ENCODE measurements around the gene MCM9. TPM values are rescaled to one million over a fixed set of nuclear protein-coding genes. Genes with fewer than 3 reads are reported as not detected.
A peak's percentile ranks its signal among the peaks of the same experiment; 100 is the strongest.

MCM9 gene
- total and polyA plus RNA-seq, 3 donors from 2014 or later: 14.0 to 25.1 (median 19.2) TPM

DNA sequence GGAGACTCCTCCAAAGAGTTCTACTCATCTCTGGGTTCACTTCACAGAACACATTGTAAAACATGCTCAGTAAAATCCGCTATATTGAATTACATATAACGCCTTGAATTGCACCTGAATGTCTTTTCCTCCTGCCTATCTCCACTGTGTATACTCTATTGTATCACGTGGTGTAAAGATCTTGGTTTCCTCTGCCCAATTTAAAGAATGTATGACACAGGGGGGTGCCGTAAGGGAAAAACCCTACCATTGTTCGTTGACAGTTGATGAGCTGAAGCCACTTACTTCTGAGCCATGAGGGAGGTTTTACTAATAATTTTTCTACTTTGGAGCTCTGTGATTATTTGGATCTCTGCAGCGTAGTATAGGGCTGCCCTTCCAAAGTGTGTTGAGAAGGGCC lies 35.0 kb downstream of the MCM9 start:
- WGBS, 2 donors: 83 to 88% methylated on average over 6 of the region's 6 CpGs
- Histone ChIP-seq H3K4me1 (no peaks in the 10 kb centered on the region), H3K9me3 (no peaks in the 10 kb centered on the region), H3K36me3 (ENCODE audit: low read depth, missing control alignments) (no peaks in the 10 kb centered on the region), H3K27me3 (no peaks in the 10 kb centered on the region), H3K4me3 (no peak overlapping the region), H3K27ac (no peak overlapping the region)
- DNase-seq: no peak
- TF ChIP-seq POLR2A (IDR thresholded peaks at IDR 0.05) (no peak), CTCF (IDR thresholded peaks at IDR 0.05) (no peak)
- intact Hi-C loops (cut with DNase I; ENCODE audit: low total_unique reads): no loop called here

DNA sequence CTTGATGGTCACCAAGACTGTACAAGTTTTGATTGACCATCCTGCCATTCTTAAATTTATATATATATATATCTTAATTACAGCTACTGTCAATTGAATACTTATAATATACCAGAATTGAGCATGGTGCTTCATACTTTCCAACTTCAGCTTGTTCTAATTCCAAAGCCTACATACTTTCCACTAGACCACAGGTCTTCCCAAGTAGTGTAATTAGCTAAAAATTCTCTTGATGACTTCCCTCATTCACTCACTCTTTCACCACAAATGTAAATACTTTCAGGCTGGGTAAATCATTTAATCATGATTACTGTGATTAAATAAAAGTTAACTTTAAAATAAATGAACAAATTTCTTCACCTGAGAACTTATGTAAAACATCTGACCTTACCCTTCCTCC lies 37.6 kb downstream of the MCM9 start:
- Histone ChIP-seq H3K27me3 (no peaks in the 10 kb centered on the region), H3K4me3 (no peak overlapping the region), H3K36me3 (ENCODE audit: low read depth, missing control alignments) (no peaks in the 10 kb centered on the region), H3K27ac (no peak overlapping the region), H3K4me1 (peaks cover 4% of the 10 kb centered on the region), H3K9me3 (no peaks in the 10 kb centered on the region)
- TF ChIP-seq CTCF (IDR thresholded peaks at IDR 0.05) (no peak), POLR2A (IDR thresholded peaks at IDR 0.05) (no peak)
- intact Hi-C loops (cut with DNase I; ENCODE audit: low total_unique reads): no loop called here
- no peak for DNase-seq

- no peak overlapping the region for H3K27ac ChIP-seq
Observed at GRCh38 chr6:118896339-118897136, 38.4 kb downstream of the MCM9 start.

DNA sequence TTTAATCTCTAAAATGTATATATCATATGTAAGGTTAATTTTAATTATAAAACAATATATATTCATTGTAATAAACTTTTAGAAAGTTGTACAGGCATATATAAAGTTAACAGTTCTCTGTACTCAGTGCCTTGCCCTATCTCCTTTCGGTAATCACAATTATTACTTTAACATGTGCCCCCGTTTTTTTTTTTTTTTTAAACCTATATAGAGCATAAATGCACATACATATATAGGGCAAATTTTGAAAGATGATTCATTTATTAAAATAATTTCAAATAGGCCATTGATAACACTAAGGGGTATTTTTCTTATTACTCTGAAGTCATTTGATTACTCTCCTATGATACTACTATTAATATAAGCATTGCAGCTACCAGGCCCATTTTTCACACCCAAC lies 39.1 kb downstream of the MCM9 start:
- H3K4me1 ChIP-seq: peaks cover 9% of the 10 kb centered on the region
- H3K27me3 ChIP-seq: no peaks in the 10 kb centered on the region
- no peaks in the 10 kb centered on the region for H3K36me3 ChIP-seq (ENCODE audit: low read depth, missing control alignments)
- no peak for DNase-seq
- intact Hi-C loops (cut with DNase I; ENCODE audit: low total_unique reads): no loop called here
- no peak for TF ChIP-seq POLR2A (IDR thresholded peaks at IDR 0.05)
- H3K27ac ChIP-seq: peak overlapping the region in 1 of 2 donors; percentile 98
- peak overlapping the region; percentile 85 to 93 for H3K4me3 ChIP-seq
- no peaks in the 10 kb centered on the region for H3K9me3 ChIP-seq
- WGBS, 2 donors: 38 to 45% methylated on average over 2 of the region's 2 CpGs

More at GRCh38 chr6:118896339-118897136, 38.4 kb downstream of the MCM9 start:
- H3K4me3 ChIP-seq: no peak overlapping the region
- H3K36me3 ChIP-seq (ENCODE audit: low read depth, missing control alignments): no peaks in the 10 kb centered on the region
- no peaks in the 10 kb centered on the region for H3K27me3 ChIP-seq
- 62 to 68% methylated on average over 5 of the region's 5 CpGs for WGBS, 2 donors
- DNase-seq: no peak
- intact Hi-C loops (cut with DNase I; ENCODE audit: low total_unique reads): no loop called here
- H3K9me3 ChIP-seq: no peaks in the 10 kb centered on the region
- H3K4me1 ChIP-seq: peaks cover 9% of the 10 kb centered on the region
- TF ChIP-seq POLR2A (IDR thresholded peaks at IDR 0.05): no peak
- TF ChIP-seq CTCF (IDR thresholded peaks at IDR 0.05): peak in 2 of 3 experiments; percentile 10 to 28

DNA sequence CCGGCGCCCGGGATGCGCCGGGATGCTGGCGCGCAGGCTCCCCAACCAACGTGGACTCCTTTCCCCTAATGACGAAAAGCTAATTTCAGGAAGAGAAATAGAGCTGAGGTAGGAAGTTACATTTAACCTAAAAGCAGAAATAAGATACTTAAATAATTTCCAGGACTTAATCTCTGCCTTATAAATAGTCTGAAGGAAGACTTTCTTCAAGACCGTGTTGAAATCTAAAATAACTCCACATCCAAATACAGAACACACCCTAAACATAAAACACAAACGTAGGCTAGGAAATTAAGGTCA lies 39.7 kb downstream of the MCM9 start:
- intact Hi-C loops (cut with DNase I; ENCODE audit: low total_unique reads): no loop called here
- H3K36me3 ChIP-seq (ENCODE audit: low read depth, missing control alignments): no peaks in the 10 kb centered on the region
- TF ChIP-seq POLR2A (IDR thresholded peaks at IDR 0.05): no peak
- TF ChIP-seq CTCF (IDR thresholded peaks at IDR 0.05): no peak
- H3K4me1 ChIP-seq: peaks cover 9% of the 10 kb centered on the region
- WGBS, 2 donors: 0% methylated on average over 7 to 11 of the region's 11 CpGs
- no peak for DNase-seq
- H3K4me3 ChIP-seq: peak overlapping the region; percentile 85 to 93
- peak overlapping the region; percentile 93 to 98 for H3K27ac ChIP-seq
- H3K9me3 ChIP-seq: no peaks in the 10 kb centered on the region
- no peaks in the 10 kb centered on the region for H3K27me3 ChIP-seq
